Progenitor cell of endocrine pancreas (in vitro differentiated cells): Measurements from ENCODE around the gene EGFR. TPM values are rescaled to one million over a fixed set of nuclear protein-coding genes. Genes with fewer than 3 reads are reported as not detected.

Source experiments
- DNase-seq: peaks from one replicate; pipeline ENCODE4 v3.0.0; 2021; ENCODE audit warnings: low spot score; ENCODE audit not compliant: unreplicated experiment
- H3K27ac Mint-ChIP-seq: 2 replicates; pipeline ENCODE4 v1.8.0; 2021; ENCODE audit warnings: mild to moderate bottlenecking, moderate library complexity, mixed read lengths
- H3K27me3 Mint-ChIP-seq: 2 replicates; pipeline ENCODE4 v1.8.0; 2021; ENCODE audit warnings: mixed read lengths
- H3K36me3 Mint-ChIP-seq: 2 replicates; pipeline ENCODE4 v1.8.0; 2022; ENCODE audit warnings: mixed read lengths; ENCODE audit not compliant: insufficient read depth
- H3K4me1 Mint-ChIP-seq: 2 replicates; pipeline ENCODE4 v1.8.0; 2021; ENCODE audit warnings: low read depth, mixed read lengths
- H3K4me3 Mint-ChIP-seq: 2 replicates; pipeline ENCODE4 v1.8.0; 2021; ENCODE audit warnings: low read depth, mild to moderate bottlenecking, moderate library complexity, mixed read lengths
- H3K9me3 Mint-ChIP-seq: 2 replicates; pipeline ENCODE4 v1.8.0; 2021; ENCODE audit warnings: low read depth, mixed read lengths
- total RNA-seq: library from RNA; stranded (reverse); gene quantifications from 2 replicates; pipeline ENCODE4 v1.2.1, GENCODE V29; 2021
- TF ChIP-seq, protein P1 (sequence below): fragments of 200-600 bp; sonication (generic); IDR thresholded peaks from one replicate; pipeline ENCODE4 v1.5.0; 2021; ENCODE audit warnings: antibody characterized with exemption, mild to moderate bottlenecking; ENCODE audit not compliant: unreplicated experiment

EGFR gene
- total RNA-seq, 1 donor from 2014 or later = 43.8 TPM

DNA sequence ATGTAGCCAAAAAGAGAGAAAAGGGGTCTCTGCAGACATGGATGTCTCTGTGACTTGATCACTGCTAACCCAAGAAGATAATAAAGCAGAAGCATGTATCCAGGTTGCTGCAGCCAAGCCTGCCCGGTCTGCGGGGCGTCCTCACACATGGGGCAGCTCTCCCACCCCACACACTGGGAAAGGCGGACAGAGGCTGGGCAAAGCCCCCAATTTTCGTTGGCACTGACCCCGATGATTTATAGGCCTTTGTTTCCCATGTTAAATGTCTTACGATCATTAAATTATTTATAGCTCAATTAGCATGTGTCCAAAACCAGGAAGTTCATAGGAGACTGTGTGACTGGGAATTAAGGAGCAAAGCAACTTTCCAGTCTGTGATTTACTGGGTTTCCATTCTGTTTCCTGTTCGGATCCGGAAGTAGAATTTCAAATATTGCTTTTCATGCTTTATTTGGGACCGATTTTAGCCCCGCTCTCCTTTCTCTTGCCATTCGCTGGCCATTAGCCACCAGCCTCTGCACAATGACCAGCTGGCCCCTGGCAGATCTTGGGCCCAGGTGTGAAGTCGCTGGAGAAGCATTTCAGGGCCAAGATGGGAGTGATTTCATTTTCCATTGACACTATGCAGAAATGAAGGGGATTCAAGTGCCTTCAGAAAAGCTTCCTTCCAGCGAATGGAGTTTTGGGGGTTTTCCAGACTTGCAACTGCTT lies 91.6 kb downstream of the EGFR start:
- H3K27ac Mint-ChIP-seq = no peak overlapping the region
- H3K4me3 Mint-ChIP-seq = no peak overlapping the region
- H3K9me3 Mint-ChIP-seq = no peaks in the 10 kb centered on the region
- TF ChIP-seq, protein P1, sequence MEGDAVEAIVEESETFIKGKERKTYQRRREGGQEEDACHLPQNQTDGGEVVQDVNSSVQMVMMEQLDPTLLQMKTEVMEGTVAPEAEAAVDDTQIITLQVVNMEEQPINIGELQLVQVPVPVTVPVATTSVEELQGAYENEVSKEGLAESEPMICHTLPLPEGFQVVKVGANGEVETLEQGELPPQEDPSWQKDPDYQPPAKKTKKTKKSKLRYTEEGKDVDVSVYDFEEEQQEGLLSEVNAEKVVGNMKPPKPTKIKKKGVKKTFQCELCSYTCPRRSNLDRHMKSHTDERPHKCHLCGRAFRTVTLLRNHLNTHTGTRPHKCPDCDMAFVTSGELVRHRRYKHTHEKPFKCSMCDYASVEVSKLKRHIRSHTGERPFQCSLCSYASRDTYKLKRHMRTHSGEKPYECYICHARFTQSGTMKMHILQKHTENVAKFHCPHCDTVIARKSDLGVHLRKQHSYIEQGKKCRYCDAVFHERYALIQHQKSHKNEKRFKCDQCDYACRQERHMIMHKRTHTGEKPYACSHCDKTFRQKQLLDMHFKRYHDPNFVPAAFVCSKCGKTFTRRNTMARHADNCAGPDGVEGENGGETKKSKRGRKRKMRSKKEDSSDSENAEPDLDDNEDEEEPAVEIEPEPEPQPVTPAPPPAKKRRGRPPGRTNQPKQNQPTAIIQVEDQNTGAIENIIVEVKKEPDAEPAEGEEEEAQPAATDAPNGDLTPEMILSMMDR = no peak
- H3K36me3 Mint-ChIP-seq = no peaks in the 10 kb centered on the region
- no peak for DNase-seq
- peaks cover 14% of the 10 kb centered on the region for H3K4me1 Mint-ChIP-seq
- H3K27me3 Mint-ChIP-seq = no peaks in the 10 kb centered on the region

DNA sequence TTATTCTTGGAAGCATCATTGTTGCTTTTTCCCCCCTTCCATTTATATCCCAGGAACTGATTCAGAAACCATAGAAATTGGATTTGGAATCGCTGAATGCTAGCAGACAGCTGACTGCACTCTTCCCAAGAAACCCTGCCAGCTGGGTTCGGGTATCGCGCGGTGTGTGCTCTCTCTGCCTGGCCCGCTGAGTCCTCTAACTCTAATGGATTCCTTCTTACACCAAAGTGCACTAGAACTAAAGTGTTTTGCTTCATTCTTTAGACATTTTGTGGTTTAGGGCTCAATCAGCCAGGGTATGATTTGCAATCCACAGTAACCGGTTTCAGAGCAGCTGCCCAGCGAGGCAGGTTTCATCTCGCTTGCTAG lies 92.2 kb downstream of the EGFR start:
- Mint-ChIP-seq H3K4me1 (peaks cover 14% of the 10 kb centered on the region), H3K36me3 (no peaks in the 10 kb centered on the region), H3K9me3 (no peaks in the 10 kb centered on the region), H3K27me3 (no peaks in the 10 kb centered on the region), H3K4me3 (no peak overlapping the region), H3K27ac (no peak overlapping the region)
- DNase-seq = no peak
- TF ChIP-seq, protein P1 = no peak

DNA sequence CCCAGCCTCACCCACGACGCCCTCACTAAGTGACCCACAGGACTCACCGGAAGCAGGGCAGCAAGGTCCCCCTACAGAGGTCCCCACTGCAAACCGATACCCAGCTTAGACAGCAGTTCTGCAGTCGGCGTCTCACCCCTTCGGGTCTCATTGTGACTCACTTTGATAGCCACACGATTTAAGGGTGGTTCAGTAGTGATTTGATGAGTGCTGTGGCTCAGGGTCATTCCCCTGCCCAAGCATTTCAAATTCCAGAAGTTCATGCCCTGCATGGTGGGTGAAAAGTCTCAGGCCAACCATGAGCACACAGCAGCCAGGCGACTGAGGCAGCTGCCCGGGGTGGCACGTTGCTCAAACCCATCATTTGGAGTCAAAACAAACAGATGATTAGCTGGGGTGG lies 93.2 kb downstream of the EGFR start:
- Mint-ChIP-seq H3K27ac (no peak overlapping the region), H3K4me3 (no peak overlapping the region), H3K36me3 (no peaks in the 10 kb centered on the region), H3K9me3 (no peaks in the 10 kb centered on the region), H3K27me3 (no peaks in the 10 kb centered on the region), H3K4me1 (peaks cover 14% of the 10 kb centered on the region)
- no peak for DNase-seq
- TF ChIP-seq, protein P1 = no peak

DNA sequence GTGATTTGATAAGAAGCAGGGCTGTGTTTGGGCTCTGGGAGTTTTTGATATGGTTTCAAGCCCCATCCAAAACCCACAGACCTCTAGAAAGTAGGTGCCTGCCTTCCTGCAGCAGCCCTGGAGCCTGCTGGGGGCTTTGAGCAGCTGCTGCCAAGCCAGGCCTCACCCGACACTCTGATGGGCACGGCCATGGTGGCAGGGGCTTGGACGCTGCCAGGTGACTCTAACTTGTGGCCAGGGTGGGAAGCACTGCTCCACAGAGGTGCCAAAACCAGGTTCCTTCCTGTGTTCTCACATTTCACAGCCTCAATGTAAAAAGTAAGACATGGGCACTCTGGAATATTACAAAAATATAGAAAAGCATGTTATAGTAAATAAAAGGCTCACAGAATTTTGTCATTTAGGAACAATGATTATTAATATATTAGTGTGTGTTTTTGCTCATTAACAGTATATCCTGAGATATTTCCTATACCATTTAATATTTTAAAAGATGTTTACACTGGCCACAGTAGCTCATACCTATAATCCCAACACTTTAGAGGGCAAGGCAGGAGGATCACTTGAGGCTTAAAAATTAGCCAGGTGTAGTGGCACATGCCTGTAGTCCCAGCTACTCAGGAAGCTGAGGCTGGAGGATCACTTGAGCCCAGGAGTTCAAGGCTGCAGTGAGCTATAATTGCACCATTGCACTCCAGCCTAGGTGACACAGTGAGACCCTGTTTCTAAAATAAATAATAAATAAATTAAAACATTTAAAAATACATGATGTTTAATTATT lies 95.1 kb downstream of the EGFR start:
- H3K27me3 Mint-ChIP-seq = no peaks in the 10 kb centered on the region
- no peaks in the 10 kb centered on the region for H3K36me3 Mint-ChIP-seq
- TF ChIP-seq, protein P1 = no peak
- H3K9me3 Mint-ChIP-seq = no peaks in the 10 kb centered on the region
- H3K4me1 Mint-ChIP-seq = peaks cover 6% of the 10 kb centered on the region
- no peak overlapping the region for H3K27ac Mint-ChIP-seq
- H3K4me3 Mint-ChIP-seq = no peak overlapping the region
- no peak for DNase-seq

DNA sequence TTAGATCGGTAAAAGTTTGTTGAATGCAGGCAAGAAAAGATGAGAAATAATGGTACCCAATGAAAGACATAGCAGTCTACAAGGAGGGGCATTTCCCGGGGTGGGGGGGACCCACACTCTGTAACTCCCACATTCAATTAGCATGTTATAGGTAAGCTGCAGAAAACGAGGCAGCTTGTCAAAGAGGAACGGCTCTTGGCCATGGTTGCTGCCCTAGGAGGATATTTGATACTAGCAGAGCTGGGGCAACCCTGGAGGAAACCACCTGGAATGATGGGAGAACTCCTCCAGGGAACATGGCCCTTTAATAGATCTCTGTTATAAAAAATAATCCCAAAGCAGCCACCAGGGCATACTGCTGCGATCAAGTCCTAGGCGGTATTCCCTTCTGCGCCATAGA lies 98.5 kb downstream of the EGFR start:
- Mint-ChIP-seq H3K27me3 (no peaks in the 10 kb centered on the region), H3K27ac (no peak overlapping the region), H3K36me3 (no peaks in the 10 kb centered on the region), H3K4me1 (peaks cover 5% of the 10 kb centered on the region), H3K4me3 (no peak overlapping the region), H3K9me3 (no peaks in the 10 kb centered on the region)
- TF ChIP-seq, protein P1 = no peak
- no peak for DNase-seq
